PC-3 (cell line): ENCODE results near the gene CACNB3. TPM values are rescaled to one million over a fixed set of nuclear protein-coding genes. Genes with fewer than 3 reads are reported as not detected.

ENCODE experiments used
- ATAC-seq: fragments of 200-7000 bp; cut with Tn5 transposase; 2 replicates; pipeline ENCODE4 v1.9.1; 2020; ENCODE audit warnings: mild to moderate bottlenecking, moderate library complexity
- BruUV-seq: library from RNA; stranded (reverse); fragments of 400-500 nt; replicated peaks from 2 replicates; lab custom pipeline; 2021; lab: Mats Ljungman, UMichigan
- CTCF ChIA-PET: fragments of 300-600 bp; sonication (Branson Sonifier 250); formaldehyde crosslinking; loops from one replicate; lab custom pipeline; 2022; ENCODE audit warnings: antibody characterized with exemption; lab: Charles Lee
- POLR2A ChIA-PET: fragments of 300-600 bp; sonication (Branson Sonifier 250); formaldehyde crosslinking; loops from one replicate; lab custom pipeline; 2022; ENCODE audit warnings: antibody characterized with exemption; ENCODE audit not compliant: unreplicated experiment; lab: Charles Lee
- DNase-seq: peaks from one replicate; pipeline ENCODE4 v3.0.0-alpha.2; 2015
- H2AFZ ChIP-seq: fragments of 300-600 bp; sonication (generic); 2 replicates; pipeline ENCODE4 v1.6.0; 2016; ENCODE audit warnings: antibody characterized with exemption, low read length
- H3F3A ChIP-seq: fragments of 300-600 bp; sonication (generic); one replicate; pipeline ENCODE4 v1.6.0; 2017; ENCODE audit warnings: antibody characterized with exemption, low read length, control low read depth, mild to moderate bottlenecking; ENCODE audit not compliant: unreplicated experiment
- H3K27ac ChIP-seq: fragments of 300-600 bp; sonication (generic); 2 replicates; pipeline ENCODE4 v1.5.1; 2016; ENCODE audit warnings: mild to moderate bottlenecking, low read length
- H3K27me3 ChIP-seq: fragments of 300-600 bp; sonication (generic); 2 replicates; pipeline ENCODE4 v1.6.1; 2016; ENCODE audit warnings: low read length, mixed read lengths
- H3K36me3 ChIP-seq: fragments of 300-600 bp; sonication (generic); 2 replicates; pipeline ENCODE4 v1.6.1; 2016; ENCODE audit warnings: low read depth, mixed run types, low read length, mixed read lengths
- H3K4me1 ChIP-seq: fragments of 300-600 bp; sonication (generic); 2 replicates; pipeline ENCODE4 v1.5.1; 2016; ENCODE audit warnings: low read length; ENCODE audit not compliant: insufficient read depth
- H3K4me2 ChIP-seq: fragments of 300-600 bp; sonication (generic); 2 replicates; pipeline ENCODE4 v1.6.0; 2016; ENCODE audit warnings: low read length
- H3K4me3 ChIP-seq: fragments of 300-600 bp; sonication (generic); 2 replicates; pipeline ENCODE4 v1.5.1; 2016; ENCODE audit warnings: mild to moderate bottlenecking, low read length, mixed read lengths
- H3K79me2 ChIP-seq: fragments of 300-600 bp; sonication (generic); 2 replicates; pipeline ENCODE4 v1.6.1; 2017; ENCODE audit warnings: low read length, mixed read lengths
- H3K9ac ChIP-seq: fragments of 300-600 bp; sonication (generic); 2 replicates; pipeline ENCODE4 v1.6.0; 2016; ENCODE audit warnings: mild to moderate bottlenecking, low read length
- H3K9me2 ChIP-seq: fragments of 300-600 bp; sonication (generic); replicated peaks from 2 replicates; pipeline ENCODE4 v1.6.1; 2016; ENCODE audit warnings: mixed run types, low read length, mixed read lengths
- H3K9me3 ChIP-seq: fragments of 300-600 bp; sonication (generic); 2 replicates; pipeline ENCODE4 v1.6.1; 2016; ENCODE audit warnings: low read length, mixed read lengths
- H4K20me1 ChIP-seq: fragments of 300-600 bp; sonication (generic); 2 replicates; pipeline ENCODE4 v1.6.1; 2016; ENCODE audit warnings: low read length, mixed read lengths
- CTCF ChIP-seq: fragments of 300-600 bp; sonication (generic); conservative IDR thresholded peaks from 2 replicates; pipeline ENCODE4 v1.5.1; 2017; ENCODE audit warnings: antibody characterized with exemption, low read depth, mild to moderate bottlenecking, low read length
- EZH2 ChIP-seq: fragments of 300-600 bp; sonication (generic); IDR thresholded peaks from one replicate; pipeline ENCODE4 v1.6.1; 2017; ENCODE audit warnings: antibody characterized with exemption, mild to moderate bottlenecking, low read length; ENCODE audit not compliant: unreplicated experiment
- EZH2phosphoT487 ChIP-seq: fragments of 300-600 bp; sonication (generic); IDR thresholded peaks from 2 replicates; pipeline ENCODE4 v1.6.1; 2018; ENCODE audit warnings: mild to moderate bottlenecking, antibody characterized with exemption, low read length, borderline replicate concordance
- intact Hi-C: fragments of 100-400 bp; cut with micrococcal nuclease; formaldehyde crosslinking; loops from 2 replicates; pipeline ENCODE4 v1.9.0; 2023
- total RNA-seq: library from RNA; depleted of rRNA; stranded (reverse); fragments of >200 nt; gene quantifications from 2 replicates; pipeline ENCODE4 v1.2.3, GENCODE V29; 2014

The CACNB3 gene
- total RNA-seq, 1 experiment from 2014 or later: 21.4 TPM

DNA sequence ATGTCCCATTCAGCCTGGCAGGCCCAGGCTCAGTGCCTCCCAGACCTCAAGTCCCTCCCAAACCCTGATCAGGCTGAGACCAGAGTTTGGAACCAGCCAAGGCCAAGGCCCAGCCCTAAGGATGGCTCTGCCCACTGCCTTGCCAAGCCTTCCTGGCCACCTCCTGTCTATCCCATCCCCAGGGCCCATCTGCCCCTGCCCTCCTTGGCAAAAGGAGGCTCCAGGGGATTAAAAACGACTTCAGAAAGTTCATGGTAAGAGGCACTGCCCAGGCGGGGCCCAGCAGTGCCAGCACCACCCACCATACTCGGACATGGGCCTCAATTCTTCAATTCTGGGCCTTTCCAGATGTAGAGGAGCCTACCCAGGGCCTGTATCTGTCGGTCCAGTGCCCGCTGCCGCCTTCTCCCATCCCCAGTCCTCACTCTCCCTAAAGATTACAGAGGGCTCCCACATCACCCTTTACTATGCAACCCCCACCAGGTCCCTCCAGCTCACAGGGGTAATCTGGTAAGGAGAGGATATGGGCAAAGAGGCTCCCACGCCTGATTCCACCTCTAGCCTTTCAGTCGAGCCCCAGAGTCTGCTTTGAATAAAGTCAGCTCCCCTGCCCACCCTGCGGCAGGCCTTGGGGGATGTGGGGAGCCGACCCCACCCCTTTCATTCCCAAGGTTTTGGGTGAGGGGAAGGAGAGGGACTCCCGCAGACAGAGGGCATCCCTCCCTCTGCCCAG lies 30.3 kb upstream of the CACNB3 start:
- H3K36me3 ChIP-seq: no peaks in the 10 kb centered on the region
- no peaks in the 10 kb centered on the region for H3K9me3 ChIP-seq
- peak overlapping the region; percentile 77 for H3K9ac ChIP-seq
- no peaks in the 10 kb centered on the region for H3K27me3 ChIP-seq
- no peak overlapping the region for H3K27ac ChIP-seq
- intact Hi-C loops: no loop called here
- H3F3A ChIP-seq: no peaks in the 10 kb centered on the region
- H3K9me2 ChIP-seq: no peaks in the 10 kb centered on the region
- ChIA-PET CTCF (no interaction called here), POLR2A (no interaction called here)
- peak overlapping the region; percentile 100 for H2AFZ ChIP-seq
- peak overlapping the region; percentile 100 for H3K4me2 ChIP-seq
- ATAC-seq (peak; percentile 31), DNase-seq (no peak)
- no peaks in the 10 kb centered on the region for H4K20me1 ChIP-seq
- BruUV-seq: TSS peak; percentile 39
- peaks cover 38% of the 10 kb centered on the region for H3K79me2 ChIP-seq
- H3K4me3 ChIP-seq: peak overlapping the region; percentile 99
- H3K4me1 ChIP-seq: peaks cover 16% of the 10 kb centered on the region
- TF ChIP-seq EZH2phosphoT487: no peak
- no peak for TF ChIP-seq CTCF
- TF ChIP-seq EZH2: no peak

DNA sequence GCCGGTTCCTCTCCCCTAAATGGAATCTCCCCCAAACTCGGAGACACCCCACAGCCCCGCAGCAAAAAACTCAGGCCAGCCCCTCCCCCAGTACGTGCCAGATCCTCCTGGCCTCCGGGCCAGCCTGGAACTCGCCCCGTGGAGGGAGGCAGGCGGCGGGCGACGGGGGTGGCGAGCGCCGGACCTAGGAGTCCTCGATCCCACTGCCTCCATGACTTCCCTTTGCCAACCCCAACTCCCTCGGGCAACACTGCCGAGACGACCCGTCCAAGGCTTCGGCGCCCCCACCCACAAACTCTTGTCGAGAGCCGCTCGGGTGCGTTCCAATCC lies 29.8 kb upstream of the CACNB3 start:
- Histone ChIP-seq H3K9me2 (no peaks in the 10 kb centered on the region), H3F3A (no peaks in the 10 kb centered on the region), H3K27me3 (no peaks in the 10 kb centered on the region), H3K4me3 (peak overlapping the region; percentile 99), H3K79me2 (peaks cover 38% of the 10 kb centered on the region), H3K27ac (no peak overlapping the region), H3K36me3 (no peaks in the 10 kb centered on the region), H3K4me1 (peaks cover 16% of the 10 kb centered on the region), H3K4me2 (peak overlapping the region; percentile 100), H3K9ac (peak overlapping the region; percentile 77), H2AFZ (peak overlapping the region; percentile 100), H3K9me3 (no peaks in the 10 kb centered on the region), H4K20me1 (no peaks in the 10 kb centered on the region)
- DNase-seq (no peak), ATAC-seq (peak; percentile 55)
- CTCF ChIA-PET: no interaction called here
- POLR2A ChIA-PET: no interaction called here
- TF ChIP-seq CTCF (no peak), EZH2 (no peak), EZH2phosphoT487 (no peak)
- intact Hi-C loops: no loop called here
- BruUV-seq: no TSS peak
